HepG2 (cell line): ENCODE results near the gene ZNF444.

ENCODE experiments used
- CHD4 ChIP-seq: fragments of 200-600 bp; sonication (generic); IDR thresholded peaks from 2 replicates; pipeline ENCODE4 v1.7.0; 2017; ENCODE audit warnings: mild to moderate bottlenecking, low read length, borderline replicate concordance
- DPF2 ChIP-seq: sonication (generic); formaldehyde crosslinking; IDR thresholded peaks from 2 replicates; pipeline ENCODE4 v1.4.0; 2020; ENCODE audit warnings: mild to moderate bottlenecking, low read depth, missing genetic modification reagents, borderline replicate concordance
- GTF3A ChIP-seq: sonication (generic); formaldehyde crosslinking; conservative IDR thresholded peaks from 2 replicates; pipeline ENCODE4 v1.4.0; 2020; ENCODE audit warnings: mild to moderate bottlenecking, missing genetic modification reagents
- HNF4G ChIP-seq, 2 experiments: sonication (generic) in 1 of 2; formaldehyde crosslinking in 1 of 2; IDR thresholded peaks; 2 replicates each; pipeline versions ENCODE4 v1.4.0 to v1.6.1; 2011 to 2020; ENCODE audit warnings: borderline replicate concordance in 2 of 2, low read depth in 2 of 2, mild to moderate bottlenecking in 2 of 2, low read length in 1 of 2, missing genetic modification reagents in 1 of 2, moderate library complexity in 1 of 2
- KDM5A ChIP-seq: fragments of 200-600 bp; sonication (generic); IDR thresholded peaks from 2 replicates; pipeline ENCODE4 v1.7.0; 2018; ENCODE audit warnings: antibody characterized with exemption, mild to moderate bottlenecking, low read length, borderline replicate concordance
- MAZ ChIP-seq, 2 experiments: sonication (generic) in 1 of 2; formaldehyde crosslinking in 1 of 2; IDR thresholded peaks; 2 replicates each; pipeline versions ENCODE4 v1.5.0 to v1.6.1; 2012 to 2020; ENCODE audit warnings: low read depth in 2 of 2, mild to moderate bottlenecking in 2 of 2, borderline replicate concordance in 1 of 2, improper control_type of control experiment in 1 of 2, low read length in 1 of 2, missing genetic modification reagents in 1 of 2, moderate library complexity in 1 of 2
- MTF2 ChIP-seq: sonication (generic); formaldehyde crosslinking; IDR thresholded peaks from 2 replicates; pipeline ENCODE4 v1.5.0; 2020; ENCODE audit warnings: missing genetic modification reagents, borderline replicate concordance
- MXI1 ChIP-seq: IDR thresholded peaks from 3 replicates; pipeline ENCODE4 v1.6.1; 2012; ENCODE audit warnings: low read depth, low read length, inconsistent platforms, borderline replicate concordance
- MYC ChIP-seq: sonication (generic); formaldehyde crosslinking; IDR thresholded peaks from 2 replicates; pipeline ENCODE4 v1.9.0; 2021; ENCODE audit warnings: missing genetic modification reagents, borderline replicate concordance
- POLR2AphosphoS5 ChIP-seq: IDR thresholded peaks from 2 replicates; pipeline ENCODE4 v1.6.1; 2012; ENCODE audit warnings: low read depth, low read length
- TSC22D2 ChIP-seq: sonication (generic); formaldehyde crosslinking; IDR thresholded peaks from 2 replicates; pipeline ENCODE4 v1.5.1; 2020; ENCODE audit warnings: missing genetic modification reagents, mild to moderate bottlenecking, borderline replicate concordance
- ZNF138 ChIP-seq: sonication (generic); formaldehyde crosslinking; IDR thresholded peaks from 2 replicates; pipeline ENCODE4 v1.5.0; 2020; ENCODE audit warnings: mild to moderate bottlenecking, low read depth, missing genetic modification reagents
- ZNF530 ChIP-seq: sonication (generic); formaldehyde crosslinking; IDR thresholded peaks from 2 replicates; pipeline ENCODE4 v1.5.0; 2020; ENCODE audit warnings: low read depth, mild to moderate bottlenecking, missing genetic modification reagents
- TF ChIP-seq, protein P1 (sequence below): sonication (generic); formaldehyde crosslinking; IDR thresholded peaks from 2 replicates; pipeline ENCODE4 v1.4.0; 2020; ENCODE audit warnings: missing genetic modification reagents

DNA sequence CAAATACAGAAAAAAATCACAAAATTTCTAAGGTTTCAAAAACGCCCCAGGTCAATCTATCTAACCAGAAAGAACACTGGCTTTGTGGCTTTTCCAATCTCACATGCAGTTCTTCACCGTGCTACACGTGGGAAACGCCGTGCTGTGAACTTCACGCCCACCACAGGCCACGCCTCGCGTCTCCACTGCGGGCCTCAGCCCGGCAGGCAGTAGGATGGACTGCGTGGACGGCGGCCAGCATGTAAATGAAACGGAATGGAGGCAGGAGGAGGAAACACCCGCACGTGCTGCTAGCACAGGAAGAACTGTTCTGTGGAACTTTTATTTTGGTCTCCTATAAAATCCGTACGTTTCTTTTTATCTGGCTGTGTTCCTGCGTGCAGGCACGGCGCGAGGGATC lies 43.8 kb upstream of the ZNF444 start:
- no peak for TF ChIP-seq MXI1
- TF ChIP-seq KDM5A: no peak
- TF ChIP-seq ZNF138: no peak
- no peak for TF ChIP-seq MTF2 (CRISPR knock-in tag)
- TF ChIP-seq GTF3A: no peak
- no peak for TF ChIP-seq MYC (CRISPR knock-in tag)
- TF ChIP-seq DPF2 (CRISPR knock-in tag): no peak
- TF ChIP-seq MAZ (IDR thresholded peaks at IDR 0.05; ENCODE audit: borderline replicate concordance, low read depth, low read length): no peak
- TF ChIP-seq MAZ (CRISPR knock-in tag; IDR thresholded peaks at IDR 0.05; ENCODE audit: low read depth): no peak
- TF ChIP-seq CHD4: no peak
- no peak for TF ChIP-seq POLR2AphosphoS5
- TF ChIP-seq, protein P1, sequence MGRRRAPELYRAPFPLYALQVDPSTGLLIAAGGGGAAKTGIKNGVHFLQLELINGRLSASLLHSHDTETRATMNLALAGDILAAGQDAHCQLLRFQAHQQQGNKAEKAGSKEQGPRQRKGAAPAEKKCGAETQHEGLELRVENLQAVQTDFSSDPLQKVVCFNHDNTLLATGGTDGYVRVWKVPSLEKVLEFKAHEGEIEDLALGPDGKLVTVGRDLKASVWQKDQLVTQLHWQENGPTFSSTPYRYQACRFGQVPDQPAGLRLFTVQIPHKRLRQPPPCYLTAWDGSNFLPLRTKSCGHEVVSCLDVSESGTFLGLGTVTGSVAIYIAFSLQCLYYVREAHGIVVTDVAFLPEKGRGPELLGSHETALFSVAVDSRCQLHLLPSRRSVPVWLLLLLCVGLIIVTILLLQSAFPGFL (CRISPR knock-in tag): no peak
- no peak for TF ChIP-seq TSC22D2 (CRISPR knock-in tag)
- no peak for TF ChIP-seq ZNF530 (CRISPR knock-in tag)
- no peak for TF ChIP-seq HNF4G (IDR thresholded peaks at IDR 0.05; ENCODE audit: borderline replicate concordance, low read depth, low read length)
- no peak for TF ChIP-seq HNF4G (CRISPR knock-in tag; IDR thresholded peaks at IDR 0.05; ENCODE audit: borderline replicate concordance, low read depth)
